Coronary artery (tissue), 2 donors: ENCODE measurements around the gene DYNLL1.

Experiments used
- DNase-seq: peaks from one replicate; pipeline ENCODE4 v3.0.0-alpha.2; 2017; ENCODE audit warnings: low spot score
- H3K27ac ChIP-seq, 2 donors: fragments of 200-600 bp; sonication (generic); one replicate each; pipeline ENCODE4 v1.5.1; 2016 to 2019
- H3K4me3 ChIP-seq: fragments of 200-600 bp; sonication (generic); 2 replicates; pipeline ENCODE4 v1.5.1; 2016; ENCODE audit warnings: mild to moderate bottlenecking, moderate library complexity
- CTCF ChIP-seq: fragments of 200-600 bp; sonication (generic); IDR thresholded peaks from one replicate; pipeline ENCODE4 v1.5.1; 2019; ENCODE audit warnings: antibody characterized with exemption

Gene DYNLL1

DNA sequence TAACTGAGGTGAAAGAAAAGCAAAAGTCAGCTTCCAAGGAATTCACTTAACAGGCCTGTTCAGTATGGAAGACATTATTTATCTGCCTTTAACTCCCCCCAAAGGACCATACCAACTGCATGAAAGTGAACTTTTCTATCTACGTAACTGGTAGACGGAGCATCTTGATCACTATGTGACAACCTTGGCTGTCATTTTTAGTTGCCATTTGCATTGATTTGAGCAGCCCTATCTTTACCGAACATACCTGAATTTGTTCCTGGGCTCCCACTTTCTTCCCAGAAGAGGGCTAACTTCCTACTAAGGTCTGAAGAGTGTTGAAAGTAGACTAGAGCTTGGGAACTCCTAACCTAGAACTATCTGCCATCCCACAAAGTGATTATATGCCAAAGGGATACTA is 35.8 kb upstream of the DYNLL1 start:
- no peak for DNase-seq
- Histone ChIP-seq H3K4me3 (no peak overlapping the region), H3K27ac (no peak overlapping the region)
- no peak for TF ChIP-seq CTCF

DNA sequence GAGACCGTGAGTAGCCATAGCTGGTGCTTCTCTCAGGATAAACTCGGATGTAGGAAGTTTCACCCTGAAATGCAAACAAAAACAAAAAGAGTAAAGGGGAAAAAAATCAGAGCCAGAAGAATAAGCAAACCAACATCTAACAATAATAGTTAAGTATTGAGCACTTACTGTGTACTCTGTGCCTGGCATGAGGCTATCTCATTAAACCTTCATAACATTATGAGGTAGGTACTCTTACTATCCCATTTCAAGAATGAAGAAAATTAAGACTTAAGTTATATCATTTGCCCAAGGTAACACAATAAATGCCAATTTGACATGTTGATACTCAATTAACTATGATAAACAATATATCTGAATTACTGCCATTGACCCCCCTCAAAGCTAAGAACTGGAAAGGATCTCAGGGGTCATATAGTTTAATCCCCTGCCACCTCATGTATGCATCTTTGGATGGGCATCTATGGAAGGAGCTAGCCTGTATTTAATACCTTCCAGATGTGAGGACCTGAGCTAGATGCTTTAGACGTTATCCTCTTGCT is 33.7 kb upstream of the DYNLL1 start:
- Histone ChIP-seq H3K27ac (no peak overlapping the region), H3K4me3 (no peak overlapping the region)
- TF ChIP-seq CTCF, result no peak
- no peak for DNase-seq

- no peak for TF ChIP-seq CTCF
- Histone ChIP-seq H3K4me3 (no peak overlapping the region), H3K27ac (no peak overlapping the region)
- DNase-seq, result no peak
These were observed 32.2 kb upstream of the DYNLL1 start for GRCh38 chr12:120463712-120464111.

GRCh38 chr12:120465756-120466155 is 30.2 kb upstream of the DYNLL1 start:
- DNase-seq, result no peak
- H3K4me3 ChIP-seq, result no peak overlapping the region
- H3K27ac ChIP-seq, result no peak overlapping the region
- TF ChIP-seq CTCF, result no peak

- DNase-seq, result no peak
- Histone ChIP-seq H3K4me3 (no peak overlapping the region), H3K27ac (no peak overlapping the region)
- peak; percentile 18 for TF ChIP-seq CTCF
These were observed 29.2 kb upstream of the DYNLL1 start for GRCh38 chr12:120466560-120467315.

- Histone ChIP-seq H3K27ac (no peak overlapping the region), H3K4me3 (no peak overlapping the region)
- TF ChIP-seq CTCF, result no peak
- no peak for DNase-seq
These were observed 28.5 kb upstream of the DYNLL1 start for GRCh38 chr12:120467439-120467838.

GRCh38 chr12:120468325-120468820 is 27.5 kb upstream of the DYNLL1 start:
- Histone ChIP-seq H3K4me3 (peak overlapping the region; percentile 92), H3K27ac (peak overlapping the region; percentile 93 to 96)
- no peak for TF ChIP-seq CTCF
- peak; percentile 78 for DNase-seq
